IMR-90 (cell line): ENCODE results near the gene NET1. TPM values are rescaled to one million over a fixed set of nuclear protein-coding genes. Genes with fewer than 3 reads are reported as not detected.

ENCODE experiments used
- ATAC-seq: fragments of 200-7000 bp; cut with Tn5 transposase; 2 replicates; pipeline ENCODE4 v1.9.1; 2020; ENCODE audit warnings: low read depth, mild to moderate bottlenecking, moderate library complexity
- BruUV-seq: library from RNA; stranded (reverse); fragments of 400-500 nt; replicated peaks from 2 replicates; lab custom pipeline; 2021; lab: Mats Ljungman, UMichigan
- CTCF ChIA-PET: fragments of 300-600 bp; formaldehyde crosslinking; extraction: SDS; loops from one replicate; lab custom pipeline; 2021; ENCODE audit warnings: antibody characterized with exemption; lab: Yijun Ruan, JAX
- POLR2A ChIA-PET: fragments of 300-600 bp; sonication (Branson Sonifier 250); formaldehyde crosslinking; loops from one replicate; lab custom pipeline; 2022; ENCODE audit warnings: antibody characterized with exemption; ENCODE audit not compliant: unreplicated experiment; lab: Charles Lee
- DNase-seq: peaks from one replicate; pipeline ENCODE4 v3.0.0; 2013
- H2AFZ ChIP-seq: replicated peaks from 2 replicates; pipeline ENCODE3; 2013; ENCODE audit warnings: low read length, mild to moderate bottlenecking; ENCODE audit not compliant: poor library complexity
- H2AK5ac ChIP-seq: 2 replicates; pipeline ENCODE4 v1.6.1; 2013; ENCODE audit warnings: low read depth, low read length, inconsistent platforms
- H2AK9ac ChIP-seq: replicated peaks from 2 replicates; pipeline ENCODE3; 2013; ENCODE audit warnings: mild to moderate bottlenecking, low read depth, low read length, moderate library complexity; ENCODE audit not compliant: poor library complexity
- H2BK120ac ChIP-seq: 2 replicates; pipeline ENCODE4 v1.6.1; 2013; ENCODE audit warnings: low read depth, low read length, inconsistent platforms
- H2BK15ac ChIP-seq: 3 replicates; pipeline ENCODE4 v1.6.1; 2013; ENCODE audit warnings: low read depth, low read length, inconsistent platforms
- H2BK20ac ChIP-seq: 2 replicates; pipeline ENCODE4 v1.6.1; 2013; ENCODE audit warnings: low read depth, mild to moderate bottlenecking, inconsistent platforms, low read length, moderate library complexity
- H2BK5ac ChIP-seq: 2 replicates; pipeline ENCODE4 v1.6.1; 2013; ENCODE audit warnings: mild to moderate bottlenecking, low read depth, low read length, inconsistent platforms; ENCODE audit not compliant: poor library complexity, severe bottlenecking
- H3K14ac ChIP-seq: replicated peaks from 2 replicates; pipeline ENCODE4 v1.6.1; 2013; ENCODE audit warnings: low read depth, low read length, inconsistent platforms
- H3K18ac ChIP-seq: 2 replicates; pipeline ENCODE4 v1.6.1; 2013; ENCODE audit warnings: low read depth, low read length, control low read depth
- H3K23ac ChIP-seq: 2 replicates; pipeline ENCODE4 v1.6.1; 2013; ENCODE audit warnings: low read depth, low read length, inconsistent platforms
- H3K27ac ChIP-seq: 2 replicates; pipeline ENCODE4 v1.5.1; 2013; ENCODE audit warnings: mild to moderate bottlenecking, control low read depth, low read length; ENCODE audit not compliant: insufficient read depth
- H3K27me3 ChIP-seq: 2 replicates; pipeline ENCODE4 v1.6.1; 2013; ENCODE audit warnings: low read length; ENCODE audit not compliant: control insufficient read depth, insufficient read depth
- H3K36me3 ChIP-seq: 2 replicates; pipeline ENCODE4 v1.6.1; 2013; ENCODE audit warnings: low read length, mixed read lengths; ENCODE audit not compliant: control insufficient read depth, insufficient read depth
- H3K4ac ChIP-seq: 2 replicates; pipeline ENCODE4 v1.6.1; 2013; ENCODE audit warnings: low read depth, low read length, inconsistent platforms
- H3K4me1 ChIP-seq: 2 replicates; pipeline ENCODE4 v1.6.1; 2013; ENCODE audit warnings: low read length, mixed read lengths; ENCODE audit not compliant: control insufficient read depth, insufficient read depth
- H3K4me2 ChIP-seq: 2 replicates; pipeline ENCODE4 v1.6.1; 2013; ENCODE audit warnings: low read depth, mild to moderate bottlenecking, control low read depth, low read length, moderate library complexity
- H3K4me3 ChIP-seq: 2 replicates; pipeline ENCODE4 v1.5.1; 2013; ENCODE audit warnings: low read depth, mild to moderate bottlenecking, control low read depth, low read length, moderate library complexity; ENCODE audit not compliant: insufficient read depth
- H3K56ac ChIP-seq: 2 replicates; pipeline ENCODE4 v1.6.1; 2013; ENCODE audit warnings: low read length, inconsistent platforms; ENCODE audit not compliant: insufficient read depth; ENCODE audit errors: extremely low read depth
- H3K79me1 ChIP-seq, 2 experiments: 2 replicates each; pipeline ENCODE4 v1.6.1; 2013; ENCODE audit warnings: low read length in 2 of 2, inconsistent platforms in 1 of 2, low read depth in 1 of 2
- H3K9ac ChIP-seq: 2 replicates; pipeline ENCODE4 v1.6.1; 2013; ENCODE audit warnings: low read depth, low read length, control low read depth
- H3K9me1 ChIP-seq: 2 replicates; pipeline ENCODE4 v1.6.1; 2013; ENCODE audit warnings: low read length, inconsistent platforms; ENCODE audit not compliant: insufficient read depth
- H3K9me3 ChIP-seq: 2 replicates; pipeline ENCODE4 v1.6.1; 2013; ENCODE audit warnings: low read length; ENCODE audit not compliant: control insufficient read depth, insufficient read depth
- H4K20me1 ChIP-seq: 2 replicates; pipeline ENCODE4 v1.6.1; 2013; ENCODE audit warnings: low read length, inconsistent platforms; ENCODE audit not compliant: insufficient read depth
- H4K5ac ChIP-seq: 2 replicates; pipeline ENCODE4 v1.6.1; 2013; ENCODE audit warnings: mild to moderate bottlenecking, low read depth, low read length, control low read depth
- H4K8ac ChIP-seq, 2 experiments: 2 replicates each; pipeline ENCODE4 v1.6.1; 2013; ENCODE audit warnings: low read depth in 2 of 2, low read length in 2 of 2, control low read depth in 1 of 2, inconsistent platforms in 1 of 2
- H4K91ac ChIP-seq: 2 replicates; pipeline ENCODE4 v1.6.1; 2013; ENCODE audit warnings: low read depth, low read length, inconsistent platforms; ENCODE audit not compliant: insufficient read depth
- BHLHE40 ChIP-seq: fragments of 150-350 bp; IDR thresholded peaks from 2 replicates; pipeline ENCODE4 v1.6.1; 2016; ENCODE audit warnings: mild to moderate bottlenecking, low read depth, low read length
- CEBPB ChIP-seq: IDR thresholded peaks from 2 replicates; pipeline ENCODE4 v1.6.1; 2012; ENCODE audit warnings: low read depth, low read length, improper control_type of control experiment
- CHD1 ChIP-seq: IDR thresholded peaks from 2 replicates; pipeline ENCODE4 v1.6.1; 2012; ENCODE audit warnings: low read depth, low read length, improper control_type of control experiment
- CTCF ChIP-seq: conservative IDR thresholded peaks from 2 replicates; pipeline ENCODE4 v1.5.1; 2012; ENCODE audit warnings: mild to moderate bottlenecking, low read depth, low read length, improper control_type of control experiment
- ELK1 ChIP-seq: fragments of 150-350 bp; IDR thresholded peaks from 2 replicates; pipeline ENCODE4 v1.6.1; 2016; ENCODE audit warnings: low read depth, mild to moderate bottlenecking, low read length, moderate library complexity, borderline replicate concordance
- FOS ChIP-seq: fragments of 150-350 bp; IDR thresholded peaks from 2 replicates; pipeline ENCODE4 v1.6.1; 2016; ENCODE audit warnings: low read depth, low read length
- MAFK ChIP-seq: IDR thresholded peaks from 2 replicates; pipeline ENCODE4 v1.6.1; 2012; ENCODE audit warnings: low read depth, low read length, improper control_type of control experiment
- MAZ ChIP-seq: IDR thresholded peaks from 2 replicates; pipeline ENCODE4 v1.6.1; 2012; ENCODE audit warnings: low read depth, mild to moderate bottlenecking, low read length, improper control_type of control experiment, moderate library complexity, borderline replicate concordance
- MXI1 ChIP-seq: IDR thresholded peaks from 2 replicates; pipeline ENCODE4 v1.6.1; 2012; ENCODE audit warnings: low read depth, mild to moderate bottlenecking, low read length, moderate library complexity, borderline replicate concordance
- NFE2L2 ChIP-seq: fragments of 150-350 bp; IDR thresholded peaks from 2 replicates; pipeline ENCODE4 v1.6.1; 2016; ENCODE audit warnings: low read depth, mild to moderate bottlenecking, low read length
- POLR2A ChIP-seq: IDR thresholded peaks from 2 replicates; pipeline ENCODE4 v1.6.1; 2012; ENCODE audit warnings: mild to moderate bottlenecking, low read depth, low read length
- RAD21 ChIP-seq: IDR thresholded peaks from 2 replicates; pipeline ENCODE4 v1.6.1; 2012; ENCODE audit warnings: low read length, improper control_type of control experiment
- RCOR1 ChIP-seq: IDR thresholded peaks from 2 replicates; pipeline ENCODE4 v1.6.1; 2012; ENCODE audit warnings: mild to moderate bottlenecking, low read length, improper control_type of control experiment; ENCODE audit not compliant: insufficient replicate concordance
- RFX5 ChIP-seq: IDR thresholded peaks from 2 replicates; pipeline ENCODE4 v1.8.0; 2012; ENCODE audit warnings: low read depth, mild to moderate bottlenecking, low read length, moderate library complexity
- SMC3 ChIP-seq: fragments of 150-350 bp; IDR thresholded peaks from 2 replicates; pipeline ENCODE4 v1.6.1; 2016; ENCODE audit warnings: low read depth, mild to moderate bottlenecking, antibody characterized with exemption, low read length, moderate library complexity
- USF2 ChIP-seq: fragments of 150-350 bp; IDR thresholded peaks from 2 replicates; pipeline ENCODE4 v1.6.1; 2017; ENCODE audit warnings: mild to moderate bottlenecking, antibody characterized with exemption, low read length, low read depth
- WGBS, 2 experiments: methylation state at CpG; one replicate each; pipeline versions ENCODE4 v1.1.5 to v1.1.7; 2013; ENCODE audit warnings: missing lambda C conversion rate in 2 of 2; ENCODE audit not compliant: insufficient read length in 1 of 2; ENCODE audit errors: extremely low coverage in 2 of 2; 5-methylcytosine and 5-hydroxymethylcytosine counted together
- dilution Hi-C: fragments of 300-500 bp; cut with HindIII; formaldehyde crosslinking; loops from one replicate; pipeline ENCODE4 v1.14.3; 2018; ENCODE audit warnings: low sequenced_read_pairs; ENCODE audit not compliant: unreplicated experiment
- in situ Hi-C: fragments of 300-500 bp; cut with MboI; formaldehyde crosslinking; loops from 3 replicates; pipeline ENCODE4 v1.14.3; 2019; ENCODE audit warnings: low sequenced_read_pairs, inconsistent platforms, mixed read lengths
- intact Hi-C: fragments of 100-400 bp; cut with micrococcal nuclease; formaldehyde crosslinking; loops from 2 replicates; pipeline ENCODE4 v1.10.0; 2022
- polyA plus RNA-seq, 3 experiments: library from polyadenylated mRNA; depleted of rRNA; stranded (reverse); fragments of >200 nt; gene quantifications; 2 replicates each; pipeline ENCODE4 v1.2.3, GENCODE V29; 2012; ENCODE audit warnings: low replicate concordance in 1 of 3
- total RNA-seq: library from RNA; depleted of rRNA; stranded (reverse); fragments of >200 nt; gene quantifications from 2 replicates; pipeline ENCODE4 v1.2.3, GENCODE V29; 2012

Gene NET1
- total and polyA plus RNA-seq, 2 of the 4 experiments (the other 2 are of a cell fraction) = 20.0 to 54.7 TPM

- CTCF ChIA-PET = no interaction called here
- H3K4ac ChIP-seq = no peak overlapping the region
- no peaks in the 10 kb centered on the region for H3K4me1 ChIP-seq
- no peak overlapping the region for H2BK120ac ChIP-seq
- in situ Hi-C loops = no loop called here
- no peak overlapping the region for H2BK20ac ChIP-seq
- H2AK5ac ChIP-seq = no peak overlapping the region
- H3K56ac ChIP-seq = no peak overlapping the region
- H3K18ac ChIP-seq = no peak overlapping the region
- peaks cover 5% of the 10 kb centered on the region for H3K27me3 ChIP-seq
- ATAC-seq = no peak
- H2BK15ac ChIP-seq = no peak overlapping the region
- H3K4me2 ChIP-seq = no peak overlapping the region
- H3K14ac ChIP-seq = no peak overlapping the region
- H3K4me3 ChIP-seq = no peak overlapping the region
- no peak overlapping the region for H2BK5ac ChIP-seq
- H3K36me3 ChIP-seq = no peaks in the 10 kb centered on the region
- H3K27ac ChIP-seq = no peak overlapping the region
- POLR2A ChIA-PET = no interaction called here
- dilution Hi-C loops = no loop called here
- BruUV-seq = no TSS peak
- H4K91ac ChIP-seq = no peak overlapping the region
- no peaks in the 10 kb centered on the region for H3K9me1 ChIP-seq
- no peaks in the 10 kb centered on the region for H3K9me3 ChIP-seq
- H3K79me1 ChIP-seq = no peaks in the 10 kb centered on the region
- no peaks in the 10 kb centered on the region for H4K20me1 ChIP-seq
- TF ChIP-seq CEBPB (no peak), ELK1 (no peak), CHD1 (no peak), MXI1 (no peak), RFX5 (no peak), MAFK (no peak), USF2 (no peak), SMC3 (no peak), NFE2L2 (no peak), RAD21 (no peak), BHLHE40 (no peak), RCOR1 (no peak), MAZ (no peak), CTCF (no peak), POLR2A (no peak), FOS (no peak)
- no CpG with 5 or more reads among the region's 5 CpGs for WGBS, 2 experiments
- no peak overlapping the region for H3K23ac ChIP-seq
- intact Hi-C loops = no loop called here
- no peak overlapping the region for H3K9ac ChIP-seq
- H4K8ac ChIP-seq = no peak overlapping the region
- no peak for DNase-seq
- H2AK9ac ChIP-seq = no peak overlapping the region
- H4K5ac ChIP-seq = no peak overlapping the region
- H2AFZ ChIP-seq = no peak overlapping the region
Observed at GRCh38 chr10:5365928-5366327, 46.4 kb upstream of the NET1 start.
